HUES48 (cell line): ENCODE data around the gene SALL4.

Experiments used
- H3K27ac ChIP-seq: one replicate; pipeline ENCODE4 v1.7.0; 2013; ENCODE audit warnings: low read depth, low read length, inconsistent platforms
- H3K27me3 ChIP-seq: 2 replicates; pipeline ENCODE4 v1.6.1; 2013; ENCODE audit warnings: mild to moderate bottlenecking, low read length; ENCODE audit not compliant: control insufficient read depth, insufficient read depth
- H3K36me3 ChIP-seq: 2 replicates; pipeline ENCODE4 v1.6.1; 2013; ENCODE audit warnings: low read length; ENCODE audit not compliant: control insufficient read depth, insufficient read depth
- H3K4me1 ChIP-seq: 2 replicates; pipeline ENCODE4 v1.6.1; 2013; ENCODE audit warnings: mild to moderate bottlenecking, low read length; ENCODE audit not compliant: control insufficient read depth, insufficient read depth
- H3K4me3 ChIP-seq: 2 replicates; pipeline ENCODE4 v1.5.1; 2013; ENCODE audit warnings: mild to moderate bottlenecking, low read depth, low read length
- H3K9ac ChIP-seq: 2 replicates; pipeline ENCODE4 v1.6.1; 2013; ENCODE audit warnings: mild to moderate bottlenecking, low read depth, low read length, moderate library complexity
- H3K9me3 ChIP-seq: 2 replicates; pipeline ENCODE4 v1.6.1; 2013; ENCODE audit warnings: low read length; ENCODE audit not compliant: control insufficient read depth, insufficient read depth

Gene SALL4

DNA sequence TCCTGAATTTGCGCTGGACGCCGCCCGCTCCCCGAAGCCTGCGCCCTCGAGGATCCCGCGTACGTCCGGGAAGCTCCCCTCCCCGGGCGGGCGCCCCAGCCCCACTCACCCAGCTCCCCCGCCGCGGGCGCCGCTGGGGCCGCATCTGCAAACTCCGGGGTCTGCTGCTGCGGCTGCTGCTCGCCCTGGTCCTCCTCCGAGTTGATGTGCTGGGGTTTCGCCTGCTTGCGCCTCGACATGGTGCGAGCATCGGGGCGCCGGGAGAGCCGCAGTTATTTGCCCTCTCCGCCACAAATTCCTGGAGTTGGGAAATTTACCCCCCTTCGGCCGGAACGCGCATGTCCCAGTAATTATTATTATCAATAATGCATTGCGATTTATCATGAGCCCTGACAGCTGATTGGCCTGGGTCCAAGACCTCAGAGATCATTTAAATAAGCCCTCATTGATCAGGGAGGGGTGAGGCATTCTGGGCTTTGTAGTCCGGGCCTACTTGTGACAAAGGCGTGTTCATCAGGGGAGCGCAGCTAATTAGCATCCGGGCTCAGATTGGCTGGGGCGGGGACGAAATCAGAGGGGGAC, at the start of gene SALL4:
Gene SALL4 (minus strand): TSS at position 352 of the 582 bp plus-strand sequence. CDS start 113 bp downstream, at position 239.
- Histone ChIP-seq H3K4me3 (peak within 1 kb of the TSS; percentile 74), H3K9me3 (no peaks in the 10 kb centered on the region), H3K27me3 (no peaks in the 10 kb centered on the region), H3K27ac (peak within 1 kb of the TSS; percentile 99), H3K9ac (peak within 1 kb of the TSS; percentile 98), H3K36me3 (peaks cover 3% of the 10 kb centered on the region), H3K4me1 (peaks cover 25% of the 10 kb centered on the region)

DNA sequence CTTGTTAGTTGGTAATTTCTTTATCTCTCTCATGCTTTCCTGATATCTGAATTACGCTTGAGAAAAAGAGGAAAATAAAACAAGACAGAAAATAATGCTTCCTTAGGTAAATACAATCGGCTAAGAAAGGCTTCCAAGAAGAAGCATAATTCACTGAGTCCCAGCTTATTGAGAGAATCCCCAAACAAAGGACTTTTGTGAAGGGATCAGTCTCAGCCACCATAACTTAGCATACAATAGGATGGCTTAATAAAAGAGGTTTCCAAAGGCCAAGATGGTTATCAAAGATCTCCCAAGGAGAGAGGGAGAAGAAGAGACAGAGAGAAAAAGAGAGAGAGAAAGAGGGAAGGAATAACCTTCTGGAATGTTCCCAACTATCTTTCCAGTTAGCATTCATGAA, 46.0 kb upstream of the SALL4 start:
- Histone ChIP-seq H3K27me3 (no peaks in the 10 kb centered on the region), H3K9me3 (no peaks in the 10 kb centered on the region), H3K9ac (no peak overlapping the region), H3K27ac (peak overlapping the region; percentile 19), H3K4me1 (peaks cover 9% of the 10 kb centered on the region; the same call in 1 of the 2 replicates), H3K36me3 (no peaks in the 10 kb centered on the region), H3K4me3 (no peak overlapping the region)

DNA sequence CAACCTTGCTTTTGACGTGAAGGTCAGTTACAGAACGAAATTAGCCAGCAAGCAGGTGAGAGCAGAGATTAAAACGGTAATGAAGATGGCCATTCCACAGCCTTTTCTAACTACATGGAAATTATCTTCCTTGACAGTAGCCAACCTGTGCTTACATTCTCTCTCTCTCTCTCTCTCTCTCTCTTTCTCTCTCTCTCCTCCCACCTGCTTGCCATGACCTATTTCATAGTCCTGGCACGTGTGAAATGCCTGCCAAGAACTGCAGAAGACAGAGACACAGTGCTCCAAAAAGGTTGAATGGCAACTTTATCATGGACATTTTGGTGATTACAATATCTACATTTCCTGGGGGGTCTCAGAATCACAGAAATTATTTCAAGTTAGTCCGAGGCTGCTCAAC, 38.5 kb upstream of the SALL4 start:
- no peak overlapping the region for H3K27ac ChIP-seq
- H3K9me3 ChIP-seq, result no peaks in the 10 kb centered on the region
- H3K27me3 ChIP-seq, result no peaks in the 10 kb centered on the region
- H3K36me3 ChIP-seq, result no peaks in the 10 kb centered on the region
- H3K4me3 ChIP-seq, result no peak overlapping the region
- no peaks in the 10 kb centered on the region for H3K4me1 ChIP-seq
- H3K9ac ChIP-seq, result no peak overlapping the region

DNA sequence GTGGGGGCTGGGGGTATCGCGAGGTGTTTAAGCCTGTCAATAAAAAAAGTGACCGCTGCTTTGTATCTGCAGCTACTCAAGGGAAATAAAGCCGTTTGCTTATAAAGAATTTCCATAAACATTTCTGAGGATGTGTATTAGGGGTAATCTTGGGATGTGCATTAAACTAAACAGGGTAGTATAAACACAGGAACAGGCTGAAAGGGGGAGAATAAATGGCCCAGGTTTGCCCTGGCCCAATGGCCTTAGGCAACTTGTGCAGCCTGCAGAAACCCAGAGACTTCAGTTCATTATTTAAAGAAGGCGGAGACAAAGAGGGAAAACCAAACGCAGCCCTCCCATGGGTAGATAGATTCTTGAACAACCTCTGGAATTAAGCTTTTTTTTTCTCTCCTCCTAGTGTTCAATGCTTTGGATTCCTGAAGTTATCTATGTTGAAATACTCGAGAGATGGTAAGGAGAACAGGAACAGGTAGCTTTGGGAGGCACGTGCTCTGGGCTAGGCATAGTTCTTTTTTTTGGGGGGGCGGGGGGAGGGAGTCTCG, 35.6 kb upstream of the SALL4 start:
- H3K27ac ChIP-seq, result no peak overlapping the region
- no peaks in the 10 kb centered on the region for H3K36me3 ChIP-seq
- no peaks in the 10 kb centered on the region for H3K27me3 ChIP-seq
- H3K4me1 ChIP-seq, result no peaks in the 10 kb centered on the region
- H3K9ac ChIP-seq, result no peak overlapping the region
- no peak overlapping the region for H3K4me3 ChIP-seq
- no peaks in the 10 kb centered on the region for H3K9me3 ChIP-seq

DNA sequence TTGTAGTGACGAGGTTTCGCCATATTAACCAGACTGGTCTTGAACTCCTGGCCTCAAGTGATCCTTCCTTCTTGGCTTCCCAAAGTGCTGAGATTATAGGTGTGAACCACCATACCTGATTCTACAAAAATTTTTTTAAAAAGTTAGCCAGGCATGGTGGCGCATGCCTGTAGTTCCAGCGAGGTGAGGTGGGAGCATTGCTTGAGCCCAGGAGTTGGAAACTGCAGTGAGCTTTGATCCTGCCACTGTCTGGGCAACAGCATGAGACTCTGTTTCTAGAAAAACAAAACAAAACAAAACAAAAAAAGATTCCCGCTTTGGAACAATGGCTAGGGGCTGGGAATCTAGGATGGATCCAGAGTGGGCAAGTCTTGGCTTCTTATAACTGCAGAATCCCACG, 35.1 kb upstream of the SALL4 start:
- Histone ChIP-seq H3K4me3 (no peak overlapping the region), H3K9ac (no peak overlapping the region), H3K4me1 (no peaks in the 10 kb centered on the region), H3K27me3 (no peaks in the 10 kb centered on the region), H3K9me3 (no peaks in the 10 kb centered on the region), H3K27ac (no peak overlapping the region), H3K36me3 (no peaks in the 10 kb centered on the region)

DNA sequence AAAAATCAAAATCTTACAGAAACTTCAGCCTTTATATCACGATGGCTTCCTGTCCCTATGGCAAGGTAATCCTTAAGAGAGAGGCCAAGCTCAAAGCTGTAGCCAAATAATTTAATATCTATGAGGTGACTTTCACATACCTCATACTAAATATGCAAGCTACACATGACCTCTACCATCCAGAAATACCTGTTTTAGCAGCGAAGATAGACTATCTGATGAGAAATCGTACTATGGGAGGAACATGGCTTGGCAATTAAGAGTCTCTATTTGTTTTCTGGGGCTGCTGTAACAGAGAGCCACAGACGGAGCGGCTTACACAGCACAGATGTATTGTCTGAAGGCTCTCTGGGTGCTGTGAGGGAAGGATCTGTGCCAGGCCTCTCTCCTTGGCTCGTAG, 31.0 kb upstream of the SALL4 start:
- Histone ChIP-seq H3K9me3 (no peaks in the 10 kb centered on the region), H3K9ac (no peak overlapping the region), H3K27ac (no peak overlapping the region), H3K4me1 (peaks cover 6% of the 10 kb centered on the region; the same call in 1 of the 2 replicates), H3K36me3 (no peaks in the 10 kb centered on the region), H3K4me3 (no peak overlapping the region), H3K27me3 (no peaks in the 10 kb centered on the region)

DNA sequence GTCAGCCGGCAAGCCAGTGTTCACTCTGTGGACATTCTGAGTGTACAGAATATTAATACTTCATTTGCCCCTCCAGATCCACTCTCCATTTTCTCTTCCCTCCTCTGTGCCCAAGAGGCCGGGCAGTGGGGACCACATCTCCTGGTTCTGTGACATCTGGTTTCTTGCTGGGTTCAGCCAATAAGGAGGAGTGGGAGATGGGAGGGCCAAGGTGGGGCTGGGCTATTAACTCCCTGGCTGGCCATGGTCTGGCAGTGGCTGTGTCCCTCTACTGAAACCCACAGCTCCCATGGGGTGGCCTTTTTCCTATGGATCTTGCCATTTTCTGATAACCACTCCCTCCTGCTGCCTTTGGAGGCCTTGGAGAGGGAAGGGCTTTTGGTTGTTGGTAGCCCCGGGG, 30.0 kb upstream of the SALL4 start:
- H3K27ac ChIP-seq, result no peak overlapping the region
- no peaks in the 10 kb centered on the region for H3K36me3 ChIP-seq
- no peaks in the 10 kb centered on the region for H3K27me3 ChIP-seq
- no peaks in the 10 kb centered on the region for H3K9me3 ChIP-seq
- H3K4me1 ChIP-seq, result peaks cover 7% of the 10 kb centered on the region; the same call in 1 of the 2 replicates
- H3K9ac ChIP-seq, result no peak overlapping the region
- no peak overlapping the region for H3K4me3 ChIP-seq

DNA sequence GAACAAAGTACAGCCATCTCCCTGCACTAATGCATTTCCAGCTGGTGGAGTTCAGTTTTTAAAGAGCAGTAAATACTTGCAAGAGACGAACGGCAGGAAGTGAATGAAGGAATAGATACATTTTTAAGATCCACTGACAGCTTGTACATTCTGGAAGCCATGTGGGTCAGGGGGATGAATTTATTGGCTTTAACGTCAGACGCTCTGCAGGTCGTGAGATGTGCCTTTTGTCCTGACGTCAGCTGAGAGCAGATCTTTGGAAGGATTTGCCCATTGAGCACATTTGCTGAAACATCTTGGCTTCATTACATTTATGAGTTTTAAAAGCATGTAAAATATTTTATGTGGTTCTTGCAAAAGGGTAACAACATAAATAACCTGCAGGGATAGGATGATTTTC, 29.5 kb upstream of the SALL4 start:
- no peak overlapping the region for H3K9ac ChIP-seq
- no peaks in the 10 kb centered on the region for H3K9me3 ChIP-seq
- no peak overlapping the region for H3K4me3 ChIP-seq
- H3K4me1 ChIP-seq, result peaks cover 7% of the 10 kb centered on the region; the same call in 1 of the 2 replicates
- H3K27me3 ChIP-seq, result no peaks in the 10 kb centered on the region
- H3K27ac ChIP-seq, result no peak overlapping the region
- H3K36me3 ChIP-seq, result no peaks in the 10 kb centered on the region

DNA sequence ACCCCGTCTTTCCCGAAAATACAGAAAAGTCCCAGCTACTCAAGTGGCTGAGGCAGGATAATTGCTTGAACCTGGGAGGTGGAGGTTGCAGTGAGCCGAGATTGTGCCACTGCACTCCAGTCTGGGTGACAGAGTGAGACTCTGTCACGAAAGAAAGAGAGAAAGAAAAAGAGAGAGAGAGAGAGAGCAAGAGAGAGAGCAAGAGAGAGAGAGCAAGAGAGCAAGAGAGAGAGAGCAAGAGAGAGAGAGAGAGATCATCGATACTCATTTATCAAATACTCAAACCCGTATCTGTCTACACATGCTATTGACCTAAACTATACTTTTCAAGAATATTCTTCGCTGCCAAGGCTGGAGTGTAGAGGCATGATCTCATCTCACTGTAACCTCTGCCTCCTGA, 28.2 kb upstream of the SALL4 start:
- H3K36me3 ChIP-seq, result no peaks in the 10 kb centered on the region
- peaks cover 7% of the 10 kb centered on the region; the same call in 1 of the 2 replicates for H3K4me1 ChIP-seq
- H3K27ac ChIP-seq, result no peak overlapping the region
- H3K9ac ChIP-seq, result no peak overlapping the region
- H3K27me3 ChIP-seq, result no peaks in the 10 kb centered on the region
- H3K4me3 ChIP-seq, result no peak overlapping the region
- no peaks in the 10 kb centered on the region for H3K9me3 ChIP-seq

DNA sequence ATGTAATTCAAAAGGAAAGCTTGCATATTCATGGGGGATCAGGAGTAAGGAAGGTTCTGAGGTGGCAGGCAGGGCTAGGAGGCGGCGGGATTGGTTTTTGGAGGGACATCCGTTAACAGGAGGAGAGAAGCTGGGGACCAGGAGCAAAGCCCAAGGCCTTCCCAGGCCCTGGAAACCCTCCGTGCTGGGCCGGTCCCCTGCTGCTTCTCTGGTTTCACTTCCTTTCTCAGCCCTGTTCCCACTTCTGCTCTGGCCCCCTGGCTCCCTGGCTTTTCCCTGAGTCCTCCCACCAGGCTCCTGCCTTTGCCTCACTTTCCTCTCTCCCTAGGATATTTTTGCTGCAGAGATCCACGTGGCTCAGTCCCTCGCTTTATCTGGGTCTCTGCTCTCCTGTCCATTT, 26.4 kb upstream of the SALL4 start:
- Histone ChIP-seq H3K27me3 (no peaks in the 10 kb centered on the region), H3K27ac (no peak overlapping the region), H3K4me3 (no peak overlapping the region), H3K36me3 (no peaks in the 10 kb centered on the region), H3K9ac (no peak overlapping the region), H3K9me3 (no peaks in the 10 kb centered on the region), H3K4me1 (peaks cover 7% of the 10 kb centered on the region; the same call in 1 of the 2 replicates)

DNA sequence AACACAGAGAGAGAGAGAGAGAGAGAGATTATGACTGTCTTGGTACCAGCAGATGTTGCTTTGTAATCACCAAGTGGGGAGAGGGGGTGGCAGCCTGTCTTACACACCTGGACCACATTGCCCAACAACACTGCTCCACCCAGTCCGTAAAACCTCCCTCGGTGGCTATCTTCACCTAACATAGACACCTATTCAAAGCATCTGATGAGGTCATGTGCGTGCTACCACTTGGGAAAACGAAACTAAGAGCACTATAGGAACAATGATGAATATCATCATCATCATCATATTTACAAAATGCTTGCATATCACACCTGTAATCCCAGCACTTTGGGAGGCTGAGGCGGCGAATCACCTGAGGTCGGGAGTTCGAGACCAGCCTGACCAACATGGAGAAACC, 24.1 kb upstream of the SALL4 start:
- no peak overlapping the region for H3K9ac ChIP-seq
- no peaks in the 10 kb centered on the region for H3K36me3 ChIP-seq
- H3K27ac ChIP-seq, result no peak overlapping the region
- H3K27me3 ChIP-seq, result no peaks in the 10 kb centered on the region
- H3K9me3 ChIP-seq, result no peaks in the 10 kb centered on the region
- peaks cover 7% of the 10 kb centered on the region; the same call in 1 of the 2 replicates for H3K4me1 ChIP-seq
- no peak overlapping the region for H3K4me3 ChIP-seq
